GM12892 (cell line): ENCODE data around the gene ATXN7.

Source experiments
- POLR2A ChIP-seq: IDR thresholded peaks from 2 replicates; pipeline ENCODE4 v1.6.1; 2011; ENCODE audit warnings: low read depth, low read length, control low read depth
- POLR2AphosphoS5 ChIP-seq: IDR thresholded peaks from 2 replicates; pipeline ENCODE4 v1.6.1; 2011; ENCODE audit warnings: low read depth, low read length, control low read depth
- TAF1 ChIP-seq: IDR thresholded peaks from 2 replicates; pipeline ENCODE4 v1.6.1; 2011; ENCODE audit warnings: low read depth, mild to moderate bottlenecking, control low read depth, low read length, borderline replicate concordance

DNA sequence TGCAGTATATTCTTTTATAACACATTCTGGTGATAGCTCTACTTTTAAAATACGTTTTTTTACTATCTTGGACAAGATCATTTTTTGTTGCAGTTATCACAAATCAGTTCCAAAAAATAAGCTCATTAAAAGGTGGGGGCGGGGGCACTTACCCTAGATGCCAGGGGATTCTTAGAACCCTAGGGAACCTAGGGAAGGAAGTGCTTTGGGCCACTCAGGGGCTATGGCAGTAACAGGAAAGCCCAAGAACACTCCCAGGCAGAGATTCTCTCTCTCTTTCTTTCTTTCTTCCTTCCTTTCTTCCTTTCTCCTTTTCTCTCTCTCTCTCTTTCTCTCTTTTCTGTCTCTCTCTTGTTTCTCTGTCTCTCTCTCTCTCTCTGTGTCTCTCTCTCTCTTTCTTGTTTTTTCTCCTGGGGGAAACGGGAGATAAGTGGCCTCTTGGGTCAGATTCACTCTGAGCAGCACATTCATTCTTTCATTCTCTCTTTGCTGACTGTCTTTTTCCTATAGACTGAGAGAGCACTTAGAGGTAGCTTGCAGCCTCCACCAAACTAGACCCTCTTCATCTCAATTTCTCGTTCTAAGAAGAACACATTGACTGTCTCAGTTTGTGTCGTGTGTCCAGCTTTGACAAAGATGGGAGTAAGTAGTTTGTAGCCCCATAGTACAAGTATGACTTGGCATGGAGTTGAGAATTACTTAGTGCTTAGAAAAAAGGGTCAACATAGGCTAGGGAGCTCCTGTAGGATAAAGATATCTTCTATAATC lies 31.9 kb downstream of the ATXN7 start:
- TF ChIP-seq POLR2AphosphoS5 = no peak
- no peak for TF ChIP-seq POLR2A
- no peak for TF ChIP-seq TAF1
